Ishikawa (cell line): ENCODE data around the gene CMTM2.

ENCODE experiments used
- CEBPB ChIP-seq: IDR thresholded peaks from 2 replicates; pipeline ENCODE4 v1.6.1; 2012
- CREB1 ChIP-seq: IDR thresholded peaks from 2 replicates; pipeline ENCODE4 v1.6.1; 2012; ENCODE audit warnings: low read depth
- EGR1 ChIP-seq: IDR thresholded peaks from 2 replicates; pipeline ENCODE4 v1.6.1; 2012
- EP300 ChIP-seq: IDR thresholded peaks from 2 replicates; pipeline ENCODE4 v1.6.1; 2012; ENCODE audit warnings: borderline replicate concordance
- FOXM1 ChIP-seq: IDR thresholded peaks from 2 replicates; pipeline ENCODE4 v1.6.1; 2012; ENCODE audit warnings: low read depth, borderline replicate concordance
- MAX ChIP-seq: IDR thresholded peaks from 2 replicates; pipeline ENCODE4 v1.6.1; 2012
- NFIC ChIP-seq: IDR thresholded peaks from 2 replicates; pipeline ENCODE4 v1.6.1; 2012
- RAD21 ChIP-seq: IDR thresholded peaks from 2 replicates; pipeline ENCODE4 v1.6.1; 2012; ENCODE audit warnings: low read depth
- TAF1 ChIP-seq: IDR thresholded peaks from 2 replicates; pipeline ENCODE4 v1.6.1; 2012; ENCODE audit warnings: low read depth, mild to moderate bottlenecking
- TCF12 ChIP-seq: IDR thresholded peaks from 2 replicates; pipeline ENCODE4 v1.6.1; 2012; ENCODE audit warnings: low read depth
- TEAD4 ChIP-seq: IDR thresholded peaks from 2 replicates; pipeline ENCODE4 v1.6.1; 2012
- YY1 ChIP-seq: IDR thresholded peaks from 2 replicates; pipeline ENCODE4 v1.6.1; 2012; ENCODE audit warnings: low read depth
- TF ChIP-seq, protein P1 (sequence below): IDR thresholded peaks from 2 replicates; pipeline ENCODE4 v1.6.1; 2012; ENCODE audit warnings: low read depth, mild to moderate bottlenecking
- TF ChIP-seq, protein P2 (sequence below): IDR thresholded peaks from 2 replicates; pipeline ENCODE4 v1.6.1; 2012

DNA sequence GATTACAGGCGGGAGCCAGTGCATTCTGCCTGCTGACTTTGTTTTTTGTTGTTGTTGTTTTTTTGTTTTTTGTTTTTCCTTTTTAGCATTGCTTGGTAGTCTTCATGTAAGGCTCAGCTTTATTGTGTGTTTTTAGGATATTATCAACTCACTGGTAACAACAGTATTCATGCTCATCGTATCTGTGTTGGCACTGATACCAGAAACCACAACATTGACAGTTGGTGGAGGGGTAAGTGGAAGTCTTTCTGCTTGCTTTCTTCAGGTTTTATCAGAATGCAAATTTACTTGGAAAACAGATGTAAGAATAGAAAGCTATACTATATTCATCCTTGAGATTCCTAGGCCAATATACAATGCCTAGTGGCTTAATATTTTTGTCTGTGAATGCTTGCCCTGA is 16.3 kb upstream of the CMTM2 start:
- TF ChIP-seq YY1 (no peak), EP300 (no peak), CEBPB (no peak), RAD21 (no peak), TEAD4 (no peak), TAF1 (no peak), CREB1 (no peak), TCF12 (no peak), MAX (no peak), FOXM1 (no peak), NFIC (no peak), EGR1 (no peak)
- TF ChIP-seq, protein P1, sequence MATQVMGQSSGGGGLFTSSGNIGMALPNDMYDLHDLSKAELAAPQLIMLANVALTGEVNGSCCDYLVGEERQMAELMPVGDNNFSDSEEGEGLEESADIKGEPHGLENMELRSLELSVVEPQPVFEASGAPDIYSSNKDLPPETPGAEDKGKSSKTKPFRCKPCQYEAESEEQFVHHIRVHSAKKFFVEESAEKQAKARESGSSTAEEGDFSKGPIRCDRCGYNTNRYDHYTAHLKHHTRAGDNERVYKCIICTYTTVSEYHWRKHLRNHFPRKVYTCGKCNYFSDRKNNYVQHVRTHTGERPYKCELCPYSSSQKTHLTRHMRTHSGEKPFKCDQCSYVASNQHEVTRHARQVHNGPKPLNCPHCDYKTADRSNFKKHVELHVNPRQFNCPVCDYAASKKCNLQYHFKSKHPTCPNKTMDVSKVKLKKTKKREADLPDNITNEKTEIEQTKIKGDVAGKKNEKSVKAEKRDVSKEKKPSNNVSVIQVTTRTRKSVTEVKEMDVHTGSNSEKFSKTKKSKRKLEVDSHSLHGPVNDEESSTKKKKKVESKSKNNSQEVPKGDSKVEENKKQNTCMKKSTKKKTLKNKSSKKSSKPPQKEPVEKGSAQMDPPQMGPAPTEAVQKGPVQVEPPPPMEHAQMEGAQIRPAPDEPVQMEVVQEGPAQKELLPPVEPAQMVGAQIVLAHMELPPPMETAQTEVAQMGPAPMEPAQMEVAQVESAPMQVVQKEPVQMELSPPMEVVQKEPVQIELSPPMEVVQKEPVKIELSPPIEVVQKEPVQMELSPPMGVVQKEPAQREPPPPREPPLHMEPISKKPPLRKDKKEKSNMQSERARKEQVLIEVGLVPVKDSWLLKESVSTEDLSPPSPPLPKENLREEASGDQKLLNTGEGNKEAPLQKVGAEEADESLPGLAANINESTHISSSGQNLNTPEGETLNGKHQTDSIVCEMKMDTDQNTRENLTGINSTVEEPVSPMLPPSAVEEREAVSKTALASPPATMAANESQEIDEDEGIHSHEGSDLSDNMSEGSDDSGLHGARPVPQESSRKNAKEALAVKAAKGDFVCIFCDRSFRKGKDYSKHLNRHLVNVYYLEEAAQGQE = no peak
- TF ChIP-seq, protein P2, sequence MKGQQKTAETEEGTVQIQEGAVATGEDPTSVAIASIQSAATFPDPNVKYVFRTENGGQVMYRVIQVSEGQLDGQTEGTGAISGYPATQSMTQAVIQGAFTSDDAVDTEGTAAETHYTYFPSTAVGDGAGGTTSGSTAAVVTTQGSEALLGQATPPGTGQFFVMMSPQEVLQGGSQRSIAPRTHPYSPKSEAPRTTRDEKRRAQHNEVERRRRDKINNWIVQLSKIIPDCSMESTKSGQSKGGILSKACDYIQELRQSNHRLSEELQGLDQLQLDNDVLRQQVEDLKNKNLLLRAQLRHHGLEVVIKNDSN = no peak
